SU-DHL-6 (cell line): ENCODE data around the gene ALOXE3.

ENCODE experiments used
- H2AFZ ChIP-seq: fragments of 200-600 bp; sonication (generic); 2 replicates; pipeline ENCODE4 v1.6.1; 2014; ENCODE audit warnings: low read depth, mild to moderate bottlenecking, moderate library complexity, mixed read lengths, antibody characterized with exemption, low read length; ENCODE audit not compliant: severe bottlenecking
- H3F3A ChIP-seq: fragments of 200-600 bp; shearing (Covaris generic); 2 replicates; pipeline ENCODE4 v1.6.0; 2016; ENCODE audit warnings: antibody characterized with exemption, mild to moderate bottlenecking; ENCODE audit not compliant: insufficient read depth
- H3K27ac ChIP-seq: fragments of 200-600 bp; sonication (generic); 2 replicates; pipeline ENCODE4 v1.5.1; 2016; ENCODE audit warnings: low read depth, mild to moderate bottlenecking, low read length, moderate library complexity, mixed read lengths
- H3K27me3 ChIP-seq: fragments of 200-600 bp; sonication (generic), shearing (Covaris generic); 2 replicates; pipeline ENCODE4 v1.6.0; 2014; ENCODE audit warnings: mild to moderate bottlenecking, low read length
- H3K36me3 ChIP-seq: fragments of 200-600 bp; sonication (generic); 2 replicates; pipeline ENCODE4 v1.6.1; 2014; ENCODE audit warnings: mild to moderate bottlenecking, low read length, mixed read lengths
- H3K4me2 ChIP-seq: fragments of 300-600, 200-600 bp; shearing (Covaris generic), sonication (generic); 2 replicates; pipeline ENCODE4 v1.6.0; 2014; ENCODE audit warnings: low read length, low read depth, mild to moderate bottlenecking; ENCODE audit not compliant: poor library complexity, severe bottlenecking
- H3K4me3 ChIP-seq: fragments of 200-600 bp; sonication (generic); 2 replicates; pipeline ENCODE4 v1.5.1; 2014; ENCODE audit warnings: antibody characterized with exemption, low read length, mild to moderate bottlenecking, mixed read lengths; ENCODE audit not compliant: insufficient read depth, poor library complexity, severe bottlenecking
- H3K79me2 ChIP-seq: fragments of 200-600 bp; sonication (generic); 2 replicates; pipeline ENCODE4 v1.6.1; 2014; ENCODE audit warnings: mild to moderate bottlenecking, low read length, moderate library complexity; ENCODE audit not compliant: insufficient read depth
- H3K9ac ChIP-seq: fragments of 200-600 bp; sonication (generic); 2 replicates; pipeline ENCODE4 v1.7.0; 2014; ENCODE audit warnings: mild to moderate bottlenecking, low read length
- H3K9me2 ChIP-seq: fragments of 200-600 bp; sonication (generic); replicated peaks from 2 replicates; pipeline ENCODE4 v1.6.1; 2014; ENCODE audit warnings: low read length; ENCODE audit not compliant: insufficient read depth
- H3K9me3 ChIP-seq: fragments of 200-600 bp; sonication (generic); 2 replicates; pipeline ENCODE4 v1.6.1; 2014; ENCODE audit warnings: low read length, mixed read lengths; ENCODE audit not compliant: insufficient read depth
- H4K20me1 ChIP-seq: fragments of 200-600 bp; sonication (generic); 2 replicates; pipeline ENCODE4 v1.6.1; 2014; ENCODE audit warnings: low read depth, mild to moderate bottlenecking, antibody characterized with exemption, low read length, moderate library complexity, mixed read lengths
- CTCF ChIP-seq: fragments of 200-600 bp; sonication (generic); IDR thresholded peaks from one replicate; pipeline ENCODE4 v1.5.1; 2017; ENCODE audit warnings: antibody characterized with exemption, mild to moderate bottlenecking, low read length, moderate library complexity; ENCODE audit not compliant: insufficient read depth, poor library complexity, severe bottlenecking
- EZH2phosphoT487 ChIP-seq: fragments of 200-600 bp; sonication (generic), shearing (Covaris generic); conservative IDR thresholded peaks from 2 replicates; pipeline ENCODE4 v1.6.1; 2018; ENCODE audit warnings: mild to moderate bottlenecking, antibody characterized with exemption, low read length, moderate library complexity, mixed read lengths

ALOXE3 gene

DNA sequence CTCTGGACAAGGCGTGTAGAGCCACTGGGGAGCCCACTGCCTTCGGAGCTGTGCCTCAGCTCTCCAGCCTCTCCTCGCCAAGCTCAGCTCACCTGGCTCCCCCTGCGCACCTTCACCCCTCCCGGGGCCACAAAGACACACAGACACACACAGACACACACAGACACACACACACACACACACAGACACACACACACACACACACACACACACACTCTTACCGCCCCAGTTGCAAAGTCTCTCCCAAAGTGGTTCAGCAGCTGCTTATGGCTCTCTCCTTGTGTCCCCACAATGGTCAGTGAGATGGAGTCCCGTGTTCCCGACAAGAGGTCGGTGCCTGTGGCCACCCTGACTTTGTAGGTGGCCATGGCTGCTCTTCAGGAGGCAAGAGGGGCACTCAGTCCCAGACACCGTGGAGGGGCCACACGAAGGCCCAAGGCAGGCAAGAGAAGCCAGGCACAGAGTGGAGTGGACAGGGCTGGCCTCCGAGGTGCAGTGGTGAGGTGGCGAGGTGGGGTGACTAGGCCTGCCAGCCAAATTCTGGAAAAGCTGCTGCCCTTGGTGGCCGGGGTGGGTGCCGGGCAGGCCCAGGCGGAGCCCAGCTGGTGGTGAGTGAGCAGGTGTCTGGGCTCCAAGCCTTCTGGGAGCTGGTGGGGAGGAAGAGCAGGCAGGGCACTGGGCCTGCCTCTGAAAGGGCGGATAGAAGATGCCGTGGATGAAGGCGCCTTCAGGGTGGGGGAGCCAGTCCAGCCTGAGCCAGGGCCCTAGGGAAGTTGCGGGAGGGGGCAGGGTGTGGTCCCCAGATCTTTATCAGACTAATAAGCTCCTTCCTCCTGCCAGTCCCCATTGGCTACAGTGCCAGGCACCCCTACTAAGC lies 31.0 kb downstream of the ALOXE3 start, which contains the start of gene ALOX12B:
ALOX12B (minus strand) TSS at position 642 of the 877 bp plus-strand sequence; CDS start at position 368, 274 bp downstream.
- Histone ChIP-seq H3K4me3 (no peak within 1 kb of the TSS), H3K36me3 (no peaks in the 10 kb centered on the region), H3K4me2 (no peak within 1 kb of the TSS), H4K20me1 (no peaks in the 10 kb centered on the region), H3K9me2 (no peaks in the 10 kb centered on the region), H2AFZ (no peak within 1 kb of the TSS), H3K79me2 (no peaks in the 10 kb centered on the region), H3K9me3 (no peaks in the 10 kb centered on the region), H3K27ac (no peak within 1 kb of the TSS), H3K27me3 (no peaks in the 10 kb centered on the region), H3K9ac (no peak within 1 kb of the TSS), H3F3A (no peaks in the 10 kb centered on the region)
- no peak for TF ChIP-seq CTCF
- no peak for TF ChIP-seq EZH2phosphoT487

- Histone ChIP-seq H3K9me3 (no peaks in the 10 kb centered on the region), H3K4me3 (no peak overlapping the region), H3K4me2 (no peak overlapping the region), H3F3A (no peaks in the 10 kb centered on the region), H4K20me1 (no peaks in the 10 kb centered on the region), H3K79me2 (no peaks in the 10 kb centered on the region), H3K9me2 (no peaks in the 10 kb centered on the region), H3K36me3 (no peaks in the 10 kb centered on the region), H3K27ac (no peak overlapping the region), H3K27me3 (no peaks in the 10 kb centered on the region), H2AFZ (no peak overlapping the region), H3K9ac (no peak overlapping the region)
- TF ChIP-seq CTCF = no peak
Observed at GRCh38 chr17:8084250-8084649, 34.1 kb downstream of the ALOXE3 start.

- Histone ChIP-seq H4K20me1 (no peaks in the 10 kb centered on the region), H3K9me3 (no peaks in the 10 kb centered on the region), H3K9me2 (no peaks in the 10 kb centered on the region), H3K4me2 (no peak overlapping the region), H3K27ac (no peak overlapping the region), H3K27me3 (no peaks in the 10 kb centered on the region), H3K36me3 (no peaks in the 10 kb centered on the region), H2AFZ (no peak overlapping the region), H3F3A (no peaks in the 10 kb centered on the region), H3K9ac (no peak overlapping the region), H3K4me3 (no peak overlapping the region), H3K79me2 (no peaks in the 10 kb centered on the region)
- TF ChIP-seq CTCF (no peak), EZH2phosphoT487 (no peak)
Observed at GRCh38 chr17:8082292-8082691, 36.0 kb downstream of the ALOXE3 start.
